ENCODE measurements around the gene FICD. TPM values are rescaled to one million over a fixed set of nuclear protein-coding genes. Genes with fewer than 3 reads are reported as not detected.
A peak's percentile ranks its signal among the peaks of the same experiment; 100 is the strongest.

The FICD gene
- total RNA-seq, 2 experiments from 2014 or later = 6.8 to 6.9 TPM

DNA sequence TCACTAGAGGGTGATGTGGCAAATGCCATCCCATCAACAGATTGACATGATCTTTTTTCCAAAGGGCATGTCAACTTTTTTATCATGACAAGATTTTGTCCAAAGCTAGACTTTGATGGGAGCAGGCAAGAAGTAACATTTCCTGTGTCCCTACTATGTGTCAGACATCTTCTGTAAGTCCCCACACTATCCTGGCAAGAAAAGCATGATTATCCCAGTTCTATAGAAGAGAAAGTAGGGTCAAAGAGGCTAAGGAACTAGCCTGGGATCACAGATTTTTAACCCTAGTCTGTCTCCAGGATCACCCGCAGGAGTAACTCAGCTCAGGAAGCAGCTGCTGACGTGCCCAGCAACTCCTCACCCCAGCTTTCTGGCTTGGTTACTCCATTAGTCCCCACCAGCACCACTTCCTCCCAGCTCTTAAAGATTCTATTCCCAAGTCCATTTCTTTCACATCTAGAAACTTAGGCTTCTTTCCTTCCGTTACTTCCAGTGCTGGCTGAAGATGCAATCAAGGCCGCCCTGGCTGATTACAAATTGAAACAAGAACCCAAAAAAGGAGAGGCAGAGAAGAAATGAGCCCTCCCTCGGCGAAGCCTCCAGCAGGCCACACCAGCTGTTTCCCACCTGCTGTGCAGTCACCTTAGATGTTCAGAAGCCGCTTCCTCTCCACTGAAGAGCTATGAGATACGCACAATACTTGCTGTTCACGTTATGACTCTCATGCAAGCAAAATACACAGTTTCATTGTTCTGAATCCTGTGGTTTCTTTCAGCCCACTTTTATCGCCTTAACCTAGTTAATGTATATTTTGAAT lies 53.5 kb downstream of the FICD start:
- peaks cover 46% of the 10 kb centered on the region for H3K4me1 Mint-ChIP-seq
- H3K27me3 Mint-ChIP-seq = no peaks in the 10 kb centered on the region
- H3K4me3 Mint-ChIP-seq = peak overlapping the region; percentile 76
- peaks cover 23% of the 10 kb centered on the region for H3K36me3 Mint-ChIP-seq
- ATAC-seq (ENCODE audit: low read depth) = peak; percentile 100
- peak overlapping the region; percentile 91 for H3K27ac Mint-ChIP-seq
- POLR2A ChIA-PET = interaction anchor here (0.7 to 12.2 kb wide), 8 partner anchors 8 to 95 kb away, joined by 3 to 135 read pairs (median 4); partner anchors contain the start of gene SELPLG
- no peaks in the 10 kb centered on the region for H3K9me3 Mint-ChIP-seq
- DNase-seq = peak; percentile 67

Other genes starting within 250 kb of the FICD start
- 1 to 10 TPM in 1 of 2 experiments, under 1 TPM in 1; 0.82 to 1.0 TPM for gene CMKLR1, start 176.0 kb upstream of the FICD start, total RNA-seq
- 10 to 100 TPM; 79.9 to 88.3 TPM for gene SART3, start 45.9 kb downstream of the FICD start, total RNA-seq
- gene ISCU, start 47.3 kb downstream of the FICD start, total RNA-seq = 10 to 100 TPM; 86.8 to 89.6 TPM
- under 1 TPM; 0.11 to 0.48 TPM for gene TMEM119, start 82.8 kb downstream of the FICD start, total RNA-seq
- gene SELPLG, start 118.6 kb downstream of the FICD start, total RNA-seq = 100 to 1,000 TPM; 159 to 163 TPM
- gene CORO1C, start 216.2 kb downstream of the FICD start, total RNA-seq = 10 to 100 TPM; 47.4 to 53.7 TPM

All from activated naive CD8-positive, alpha-beta T cell treated with anti-CD3 and anti-CD28 coated beads, Interleukin-2, amount 10 ng/mL, durations not matched to agents 7 days and 5 days (primary cell).